Body of pancreas (tissue), 4 donors: ENCODE data around the gene LAMP1. TPM values are rescaled to one million over a fixed set of nuclear protein-coding genes. Genes with fewer than 3 reads are reported as not detected.

Experiments
- ATAC-seq: fragments of 150-250 bp; one replicate; pipeline ENCODE4 v1.9.1; 2016
- DNase-seq, 4 donors: peaks; one replicate each; pipeline ENCODE4 v3.0.0-alpha.2; 2019
- H3K27ac ChIP-seq, 4 donors: fragments of 200-600 bp; sonication (generic); 1 replicate in 3 of 4; 2 replicates in 1 of 4; pipeline versions ENCODE4 v1.5.1 to v1.6.1; 2016 to 2019; ENCODE audit warnings: mild to moderate bottlenecking in 1 of 4, mixed read lengths in 1 of 4, moderate library complexity in 1 of 4
- H3K27me3 ChIP-seq, 2 donors: fragments of 200-600 bp; sonication (generic); one replicate each; pipeline ENCODE4 v1.6.0; 2016; ENCODE audit warnings: mild to moderate bottlenecking in 1 of 2
- H3K36me3 ChIP-seq, 2 donors: fragments of 200-600 bp; sonication (generic); replicated peaks in 1 of 2; 2 replicates each; pipeline ENCODE4 v1.5.1; 2016; ENCODE audit warnings: low read depth in 2 of 2; ENCODE audit not compliant: insufficient read depth in 1 of 2
- H3K4me1 ChIP-seq: fragments of 200-600 bp; sonication (generic); one replicate; pipeline ENCODE4 v1.6.0; 2016
- H3K4me3 ChIP-seq, 2 donors: fragments of 200-600 bp; sonication (generic); 1 replicate in 1 of 2; 2 replicates in 1 of 2; pipeline ENCODE4 v1.5.1; 2016 to 2019
- H3K9me3 ChIP-seq, 3 donors: fragments of 200-600 bp; sonication (generic); 1 replicate in 2 of 3; 2 replicates in 1 of 3; pipeline ENCODE4 v1.5.1; 2016
- POLR2A ChIP-seq, 3 donors: fragments of 450-650 bp; IDR thresholded peaks; one replicate each; pipeline ENCODE4 v1.6.1; 2016; ENCODE audit warnings: antibody characterized with exemption in 3 of 3, mild to moderate bottlenecking in 2 of 3
- WGBS, 2 donors: methylation state at CpG; one replicate each; pipeline ENCODE4 v1.1.5; 2017; 5-methylcytosine and 5-hydroxymethylcytosine counted together
- intact Hi-C: fragments of 100-400 bp; cut with DNase I; formaldehyde crosslinking; loops from one replicate; pipeline ENCODE4 v1.15.1; 2023
- total RNA-seq, 2 donors: library from RNA; depleted of rRNA; stranded (reverse); fragments of >200 nt; gene quantifications; one replicate each; pipeline ENCODE4 v1.1.0, GENCODE V29; 2016
- TF ChIP-seq, protein P1 (sequence below), 7 experiments: fragments of 450-650 bp in 4 of 7; fragments of 200-600 bp in 3 of 7; sonication (generic) in 3 of 7; IDR thresholded peaks; one replicate each; pipeline ENCODE4 v1.5.1; 2016 to 2019; ENCODE audit warnings: antibody characterized with exemption in 7 of 7

The LAMP1 gene
- total RNA-seq, 2 donors from 2014 or later = 68.5 to 92.6 TPM

GRCh38 chr13:113297370-113298042 is 467 bp downstream of the LAMP1 start:
- Histone ChIP-seq H3K4me3 (peak overlapping the region; percentile 79 to 93), H3K27ac (peak overlapping the region; percentile 65 to 92 (median 85)), H3K27me3 (no peaks in the 10 kb centered on the region), H3K4me1 (peaks cover 28% of the 10 kb centered on the region), H3K36me3 (no peaks in the 10 kb centered on the region), H3K9me3 (no peaks in the 10 kb centered on the region)
- peak in 3 of 4 donors; percentile 15 to 26 (median 19) for DNase-seq
- 0% methylated on average over 20 to 57 of the region's 58 CpGs for WGBS, 2 donors
- TF ChIP-seq, protein P1, sequence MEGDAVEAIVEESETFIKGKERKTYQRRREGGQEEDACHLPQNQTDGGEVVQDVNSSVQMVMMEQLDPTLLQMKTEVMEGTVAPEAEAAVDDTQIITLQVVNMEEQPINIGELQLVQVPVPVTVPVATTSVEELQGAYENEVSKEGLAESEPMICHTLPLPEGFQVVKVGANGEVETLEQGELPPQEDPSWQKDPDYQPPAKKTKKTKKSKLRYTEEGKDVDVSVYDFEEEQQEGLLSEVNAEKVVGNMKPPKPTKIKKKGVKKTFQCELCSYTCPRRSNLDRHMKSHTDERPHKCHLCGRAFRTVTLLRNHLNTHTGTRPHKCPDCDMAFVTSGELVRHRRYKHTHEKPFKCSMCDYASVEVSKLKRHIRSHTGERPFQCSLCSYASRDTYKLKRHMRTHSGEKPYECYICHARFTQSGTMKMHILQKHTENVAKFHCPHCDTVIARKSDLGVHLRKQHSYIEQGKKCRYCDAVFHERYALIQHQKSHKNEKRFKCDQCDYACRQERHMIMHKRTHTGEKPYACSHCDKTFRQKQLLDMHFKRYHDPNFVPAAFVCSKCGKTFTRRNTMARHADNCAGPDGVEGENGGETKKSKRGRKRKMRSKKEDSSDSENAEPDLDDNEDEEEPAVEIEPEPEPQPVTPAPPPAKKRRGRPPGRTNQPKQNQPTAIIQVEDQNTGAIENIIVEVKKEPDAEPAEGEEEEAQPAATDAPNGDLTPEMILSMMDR (IDR thresholded peaks at IDR 0.05) = no peak
- TF ChIP-seq POLR2A (IDR thresholded peaks at IDR 0.05) = no peak
- ATAC-seq = peak; percentile 22
- intact Hi-C loops = no loop called here

DNA sequence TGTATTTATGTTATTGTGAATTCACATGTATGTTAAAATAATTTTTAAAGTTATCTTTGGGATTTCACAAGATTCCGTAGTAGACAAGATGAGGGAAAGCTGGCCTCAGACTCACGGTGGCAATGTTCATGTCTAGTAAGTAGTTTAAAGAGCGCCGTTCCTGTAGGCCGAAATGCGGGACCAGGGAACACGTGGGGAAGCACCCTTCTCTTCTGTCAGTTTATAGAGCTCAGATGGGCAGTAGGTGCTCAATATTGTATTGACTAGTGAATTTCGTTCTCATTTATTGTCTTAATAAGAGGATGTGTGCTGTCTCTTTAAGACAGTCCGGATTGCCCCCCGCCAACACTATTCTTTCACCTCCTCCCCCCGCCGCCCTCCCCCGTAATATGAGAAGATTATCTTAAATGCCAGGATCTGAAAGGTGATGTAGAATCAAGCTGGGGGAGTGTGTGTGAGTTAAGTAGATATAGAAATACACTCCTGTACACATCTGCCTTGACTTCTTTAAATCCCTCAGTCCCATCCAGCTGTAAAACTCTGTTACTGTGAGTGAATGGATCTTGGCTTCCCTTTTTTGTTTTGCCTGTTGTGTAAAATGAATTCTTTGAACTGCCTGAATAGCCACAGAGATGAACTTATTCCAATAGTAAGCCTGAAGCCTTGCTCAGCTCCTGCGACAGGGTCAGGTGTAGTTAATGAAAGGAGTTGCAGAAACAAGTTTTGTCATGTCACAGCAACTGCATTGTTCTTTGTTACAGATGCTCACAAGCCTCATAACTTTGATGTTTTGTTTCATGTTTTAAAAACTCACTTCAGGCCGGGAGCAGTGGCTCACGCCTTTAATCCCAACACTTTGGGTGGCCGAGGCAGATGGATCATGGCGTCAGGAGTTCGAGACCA is 1.3 kb downstream of the LAMP1 start:
- ATAC-seq = no peak

GRCh38 chr13:113299951-113300350 is 2.9 kb downstream of the LAMP1 start:
- Histone ChIP-seq H3K36me3 (no peaks in the 10 kb centered on the region), H3K27me3 (no peaks in the 10 kb centered on the region), H3K27ac (no peak overlapping the region), H3K4me1 (peaks cover 28% of the 10 kb centered on the region), H3K9me3 (no peaks in the 10 kb centered on the region), H3K4me3 (no peak overlapping the region)
- WGBS, 2 donors = 75 to 83% methylated on average over 7 of the region's 7 CpGs
- no peak for ATAC-seq
- peak in 1 of 4 donors; percentile 19 for DNase-seq
- TF ChIP-seq, protein P1 (IDR thresholded peaks at IDR 0.05) = no peak
- no peak for TF ChIP-seq POLR2A (IDR thresholded peaks at IDR 0.05)
- intact Hi-C loops = no loop called here

More for the DNA sequence above, 1.3 kb downstream of the LAMP1 start:
- H3K36me3 ChIP-seq = no peaks in the 10 kb centered on the region
- intact Hi-C loops = no loop called here
- no peak for TF ChIP-seq POLR2A (IDR thresholded peaks at IDR 0.05)
- TF ChIP-seq, protein P1 (IDR thresholded peaks at IDR 0.05) = no peak
- no peaks in the 10 kb centered on the region for H3K27me3 ChIP-seq
- H3K9me3 ChIP-seq = no peaks in the 10 kb centered on the region
- H3K4me1 ChIP-seq = peaks cover 28% of the 10 kb centered on the region
- WGBS, 2 donors = 27 to 29% methylated on average over 19 of the region's 19 CpGs
- H3K27ac ChIP-seq = peak overlapping the region in 3 of 4 donors; percentile 85 to 92 (median 85)
- peak overlapping the region in 1 of 2 donors; percentile 93 for H3K4me3 ChIP-seq
- no peak for DNase-seq

DNA sequence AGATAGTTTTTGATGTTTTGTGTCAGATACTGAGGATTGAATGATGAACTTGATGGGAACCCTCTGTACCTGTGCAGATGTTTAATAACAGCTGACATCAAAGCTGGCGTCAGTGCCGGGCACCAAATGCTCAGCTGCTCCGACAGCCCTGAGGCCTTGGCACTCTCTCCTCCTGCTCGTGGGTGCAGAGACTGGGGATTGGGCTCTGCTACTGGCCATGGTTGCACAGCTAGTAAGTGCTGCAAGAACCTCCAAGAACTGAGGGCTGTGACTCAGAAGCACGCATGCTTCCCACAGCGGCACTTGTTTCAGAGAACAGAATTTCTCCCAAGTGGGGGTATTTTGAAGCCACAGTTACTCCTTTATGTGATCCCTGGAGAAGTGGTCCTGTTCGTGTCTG is 5.9 kb downstream of the LAMP1 start:
- ATAC-seq (no peak), DNase-seq (no peak)
- 64 to 65% methylated on average over 7 of the region's 7 CpGs for WGBS, 2 donors
- Histone ChIP-seq H3K36me3 (no peaks in the 10 kb centered on the region), H3K4me1 (peaks cover 17% of the 10 kb centered on the region), H3K4me3 (no peak overlapping the region), H3K27me3 (no peaks in the 10 kb centered on the region), H3K27ac (no peak overlapping the region), H3K9me3 (no peaks in the 10 kb centered on the region)
- intact Hi-C loops = no loop called here
- TF ChIP-seq POLR2A (IDR thresholded peaks at IDR 0.05) = no peak
- TF ChIP-seq, protein P1 (IDR thresholded peaks at IDR 0.05) = no peak
